DOHH2 (cell line): ENCODE measurements around the gene USP32.

Experiments
- H3F3A ChIP-seq: fragments of 200-600 bp; sonication (generic), shearing (Covaris generic); 2 replicates; pipeline ENCODE4 v1.6.0; 2016; ENCODE audit warnings: antibody characterized with exemption, mild to moderate bottlenecking; ENCODE audit not compliant: control insufficient read depth, insufficient read depth
- H3K27ac ChIP-seq: fragments of 200-600 bp; sonication (generic); 2 replicates; pipeline ENCODE4 v1.5.1; 2014; ENCODE audit warnings: low read depth, mild to moderate bottlenecking, low read length, moderate library complexity
- H3K27me3 ChIP-seq: fragments of 200-600 bp; sonication (generic); 2 replicates; pipeline ENCODE4 v1.6.1; 2014; ENCODE audit warnings: mild to moderate bottlenecking, low read length, mixed read lengths; ENCODE audit not compliant: control insufficient read depth
- H3K36me3 ChIP-seq: fragments of 200-600 bp; sonication (generic); 2 replicates; pipeline ENCODE4 v1.6.1; 2014; ENCODE audit warnings: mild to moderate bottlenecking, low read length, moderate library complexity, mixed read lengths; ENCODE audit not compliant: control insufficient read depth
- H3K4me1 ChIP-seq: fragments of 200-600 bp; sonication (generic); 2 replicates; pipeline ENCODE4 v1.6.1; 2014; ENCODE audit warnings: mild to moderate bottlenecking, low read length, mixed read lengths; ENCODE audit not compliant: control insufficient read depth
- H3K4me2 ChIP-seq: fragments of 200-600 bp; sonication (generic); 2 replicates; pipeline ENCODE4 v1.6.0; 2014; ENCODE audit warnings: mild to moderate bottlenecking, low read length, moderate library complexity
- H3K4me3 ChIP-seq: fragments of 200-600 bp; sonication (generic); 2 replicates; pipeline ENCODE4 v1.5.1; 2014; ENCODE audit warnings: mild to moderate bottlenecking, low read length, mixed read lengths
- H3K79me2 ChIP-seq: fragments of 200-600 bp; sonication (generic); 2 replicates; pipeline ENCODE4 v1.6.1; 2014; ENCODE audit warnings: mild to moderate bottlenecking, low read length, mixed read lengths; ENCODE audit not compliant: control insufficient read depth
- H3K9me2 ChIP-seq: fragments of 200-600 bp; sonication (generic); replicated peaks from 2 replicates; pipeline ENCODE4 v1.6.1; 2014; ENCODE audit warnings: mild to moderate bottlenecking, low read length, mixed read lengths; ENCODE audit not compliant: control insufficient read depth
- H3K9me3 ChIP-seq: fragments of 200-600 bp; sonication (generic); 2 replicates; pipeline ENCODE4 v1.6.1; 2014; ENCODE audit warnings: antibody characterized with exemption, low read length, mixed read lengths; ENCODE audit not compliant: control insufficient read depth, insufficient read depth
- H4K20me1 ChIP-seq: fragments of 200-600 bp; sonication (generic); 2 replicates; pipeline ENCODE4 v1.6.0; 2014; ENCODE audit warnings: low read depth, mild to moderate bottlenecking, antibody characterized with exemption, low read length, moderate library complexity; ENCODE audit not compliant: control insufficient read depth, insufficient read depth
- EZH2phosphoT487 ChIP-seq: fragments of 200-600 bp; sonication (generic); IDR thresholded peaks from 2 replicates; pipeline ENCODE4 v1.6.1; 2017; ENCODE audit warnings: borderline replicate concordance, mild to moderate bottlenecking, antibody characterized with exemption, low read length, moderate library complexity, mixed read lengths
- TF ChIP-seq, protein P1 (sequence below): fragments of 200-600 bp; sonication (generic); IDR thresholded peaks from one replicate; pipeline ENCODE4 v1.5.1; 2014; ENCODE audit warnings: antibody characterized with exemption, mild to moderate bottlenecking, low read depth, low read length; ENCODE audit not compliant: poor library complexity, severe bottlenecking

Gene USP32

DNA sequence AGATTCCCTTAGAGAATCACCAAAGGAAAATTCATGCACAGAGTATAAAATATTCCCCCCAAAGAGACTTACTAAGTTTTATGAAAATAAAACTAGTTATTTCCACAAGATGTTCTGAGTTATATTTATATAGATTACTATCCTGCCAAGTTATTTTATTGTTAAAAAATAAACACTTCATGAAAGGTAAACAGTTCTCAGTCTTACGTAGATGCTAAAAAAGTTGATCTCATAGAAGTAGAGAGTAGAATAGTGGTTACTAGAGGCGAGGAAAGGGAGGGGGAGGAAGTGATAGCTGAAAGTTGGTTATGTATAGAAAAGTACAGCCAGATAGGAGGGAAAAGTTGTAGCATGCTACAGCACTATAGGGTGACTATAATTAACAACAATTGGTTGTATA, 65.2 kb downstream of the USP32 start:
- H4K20me1 ChIP-seq, result no peaks in the 10 kb centered on the region

DNA sequence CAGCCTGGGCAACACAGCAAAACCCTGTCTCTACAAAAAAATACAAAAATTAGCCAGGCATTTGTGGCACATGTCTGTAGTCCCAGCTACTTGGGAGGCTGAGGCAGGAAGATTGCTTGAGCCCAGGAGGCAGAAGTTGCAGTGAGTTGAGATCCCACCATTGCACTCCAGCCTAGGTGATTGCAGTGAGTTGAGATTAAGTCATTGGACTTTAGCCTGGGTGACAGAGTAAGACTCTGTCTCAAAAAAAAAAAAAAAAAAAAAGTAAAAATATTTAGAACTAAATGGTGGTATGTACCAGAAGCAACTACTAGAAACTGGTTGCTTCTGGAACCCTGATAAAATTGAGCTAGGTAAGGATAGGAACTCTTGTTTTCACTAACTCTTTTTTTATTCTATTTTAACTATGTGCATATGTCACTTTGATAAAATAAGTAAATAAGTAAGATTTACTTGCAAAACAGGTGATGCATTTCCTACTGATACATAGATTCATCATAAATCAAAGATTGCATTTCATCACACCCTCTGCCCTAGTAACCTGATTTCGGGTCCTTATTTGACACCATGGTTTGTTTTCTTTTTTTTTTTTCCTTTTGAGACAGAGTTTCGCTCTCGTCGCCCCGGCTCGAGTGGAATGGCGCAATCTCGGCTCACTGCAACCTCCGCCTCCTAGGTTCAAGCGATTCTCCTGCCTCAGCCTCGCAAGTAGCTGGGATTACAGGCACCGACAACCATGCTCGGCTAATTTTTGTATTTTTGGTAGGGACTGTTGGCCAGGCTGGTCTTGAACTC, 66.0 kb downstream of the USP32 start:
- Histone ChIP-seq H3K4me2 (no peak overlapping the region), H3K27ac (no peak overlapping the region), H3K36me3 (peaks cover 7% of the 10 kb centered on the region), H3K4me1 (peaks cover 4% of the 10 kb centered on the region), H3K79me2 (peaks cover 5% of the 10 kb centered on the region), H3K9me3 (peaks cover 10% of the 10 kb centered on the region; the same call in 1 of the 2 replicates), H4K20me1 (no peaks in the 10 kb centered on the region), H3K9me2 (no peaks in the 10 kb centered on the region), H3F3A (no peaks in the 10 kb centered on the region), H3K27me3 (no peaks in the 10 kb centered on the region), H3K4me3 (no peak overlapping the region)
- TF ChIP-seq EZH2phosphoT487, result no peak
- TF ChIP-seq, protein P1, sequence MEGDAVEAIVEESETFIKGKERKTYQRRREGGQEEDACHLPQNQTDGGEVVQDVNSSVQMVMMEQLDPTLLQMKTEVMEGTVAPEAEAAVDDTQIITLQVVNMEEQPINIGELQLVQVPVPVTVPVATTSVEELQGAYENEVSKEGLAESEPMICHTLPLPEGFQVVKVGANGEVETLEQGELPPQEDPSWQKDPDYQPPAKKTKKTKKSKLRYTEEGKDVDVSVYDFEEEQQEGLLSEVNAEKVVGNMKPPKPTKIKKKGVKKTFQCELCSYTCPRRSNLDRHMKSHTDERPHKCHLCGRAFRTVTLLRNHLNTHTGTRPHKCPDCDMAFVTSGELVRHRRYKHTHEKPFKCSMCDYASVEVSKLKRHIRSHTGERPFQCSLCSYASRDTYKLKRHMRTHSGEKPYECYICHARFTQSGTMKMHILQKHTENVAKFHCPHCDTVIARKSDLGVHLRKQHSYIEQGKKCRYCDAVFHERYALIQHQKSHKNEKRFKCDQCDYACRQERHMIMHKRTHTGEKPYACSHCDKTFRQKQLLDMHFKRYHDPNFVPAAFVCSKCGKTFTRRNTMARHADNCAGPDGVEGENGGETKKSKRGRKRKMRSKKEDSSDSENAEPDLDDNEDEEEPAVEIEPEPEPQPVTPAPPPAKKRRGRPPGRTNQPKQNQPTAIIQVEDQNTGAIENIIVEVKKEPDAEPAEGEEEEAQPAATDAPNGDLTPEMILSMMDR, result no peak

More for the DNA sequence above, 65.2 kb downstream of the USP32 start:
- no peaks in the 10 kb centered on the region for H3K27me3 ChIP-seq
- H3K9me3 ChIP-seq, result peaks cover 10% of the 10 kb centered on the region; the same call in 1 of the 2 replicates
- H3K4me2 ChIP-seq, result no peak overlapping the region
- no peak overlapping the region for H3K4me3 ChIP-seq
- TF ChIP-seq, protein P1, result no peak
- no peak for TF ChIP-seq EZH2phosphoT487
- H3F3A ChIP-seq, result no peaks in the 10 kb centered on the region
- no peaks in the 10 kb centered on the region for H3K79me2 ChIP-seq
- no peak overlapping the region for H3K27ac ChIP-seq
- H3K9me2 ChIP-seq, result no peaks in the 10 kb centered on the region
- peaks cover 4% of the 10 kb centered on the region for H3K4me1 ChIP-seq
- H3K36me3 ChIP-seq, result peaks cover 7% of the 10 kb centered on the region

DNA sequence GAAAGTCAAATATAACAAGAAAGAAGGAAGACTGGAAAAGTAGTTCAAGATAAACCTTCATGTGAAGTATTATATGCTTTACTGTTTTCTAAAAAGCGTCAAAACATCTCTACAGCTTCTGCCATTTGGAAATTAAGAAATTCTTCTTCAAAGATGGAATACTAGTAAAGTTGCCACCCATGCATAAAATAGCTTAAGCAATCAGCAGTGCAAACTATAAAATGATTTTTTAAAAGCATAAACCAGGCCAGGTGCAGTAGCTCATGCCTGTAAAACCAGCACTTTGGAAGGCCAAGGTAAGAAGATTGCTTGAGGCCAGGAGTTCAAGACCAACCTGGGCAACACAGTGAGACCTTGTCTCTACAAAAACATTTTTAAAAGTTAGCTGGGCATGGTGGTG, 68.2 kb downstream of the USP32 start:
- no peak overlapping the region for H3K4me3 ChIP-seq
- TF ChIP-seq, protein P1, result no peak
- TF ChIP-seq EZH2phosphoT487, result no peak
- H4K20me1 ChIP-seq, result no peaks in the 10 kb centered on the region
- H3K4me2 ChIP-seq, result no peak overlapping the region
- no peaks in the 10 kb centered on the region for H3F3A ChIP-seq
- no peak overlapping the region for H3K27ac ChIP-seq
- peaks cover 8% of the 10 kb centered on the region for H3K79me2 ChIP-seq
- no peaks in the 10 kb centered on the region for H3K27me3 ChIP-seq
- peaks cover 9% of the 10 kb centered on the region; the same call in 1 of the 2 replicates for H3K9me3 ChIP-seq
- H3K4me1 ChIP-seq, result peaks cover 4% of the 10 kb centered on the region
- peaks cover 7% of the 10 kb centered on the region for H3K36me3 ChIP-seq
- no peaks in the 10 kb centered on the region for H3K9me2 ChIP-seq
